ENCODE measurements around the gene LMCD1. TPM values are rescaled to one million over a fixed set of nuclear protein-coding genes. Genes with fewer than 3 reads are reported as not detected.

The LMCD1 gene
- total and polyA plus RNA-seq, 2 donors (not counting 1 experiment from before 2014, with no cell fraction given): 1.4 to 4.9 TPM

DNA sequence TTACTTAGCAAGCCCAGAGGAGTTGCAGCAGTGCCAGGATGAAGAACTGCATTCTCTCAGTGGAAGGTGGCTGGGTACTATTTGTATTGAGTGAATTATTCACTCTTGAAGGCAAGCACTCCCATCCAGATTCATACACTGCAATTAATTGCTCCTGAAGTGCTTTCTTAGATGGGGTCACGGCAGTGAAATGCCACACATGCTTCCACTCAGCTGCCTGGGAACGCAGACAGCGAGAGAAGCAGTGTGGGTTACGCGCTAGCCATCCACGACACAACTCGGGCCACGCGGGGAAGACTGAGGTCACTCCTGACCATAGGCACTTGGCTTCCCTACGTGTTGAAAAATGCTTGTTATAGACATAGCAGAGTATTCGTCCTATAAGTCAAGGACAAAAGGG, 30.8 kb upstream of the LMCD1 start:
- 97% methylated on average over 10 of the region's 11 CpGs for WGBS (ENCODE audit: insufficient coverage)
- Histone ChIP-seq H3K9me3 (ENCODE audit: control extremely low read depth in 1 of 3, control insufficient read depth in 2 of 3, insufficient read depth in 1 of 3, low read length in 2 of 3) (no peaks in the 10 kb centered on the region), H3K4me1 (ENCODE audit: control insufficient read depth in 2 of 2, insufficient read depth in 2 of 2, low read length in 2 of 2) (no peaks in the 10 kb centered on the region), H3K27me3 (replicated peaks in 1 of 4; ENCODE audit: control extremely low read depth in 1 of 4, control insufficient read depth in 3 of 4, insufficient read depth in 4 of 4, low read length in 3 of 4) (peaks cover 0 to 4% (median 0%) of the 10 kb centered on the region in 4 experiments), H3K36me3 (replicated peaks in 1 of 2; ENCODE audit: control extremely low read depth in 1 of 2, control insufficient read depth in 1 of 2, extremely low read depth in 1 of 2, insufficient read depth in 2 of 2, low read length in 1 of 2) (no peaks in the 10 kb centered on the region), H3K4me3 (ENCODE audit: control extremely low read depth in 1 of 5, extremely low read depth in 1 of 5, insufficient read depth in 1 of 5, low read depth in 2 of 5, low read length in 4 of 5) (no peak overlapping the region), H4K20me1 (ENCODE audit: control insufficient read depth, insufficient read depth, low read length, poor library complexity, severe bottlenecking) (no peaks in the 10 kb centered on the region), H3K4me2 (replicated peaks; ENCODE audit: low read depth, low read length, poor library complexity, severe bottlenecking) (no peak overlapping the region), H3K79me2 (ENCODE audit: control insufficient read depth, insufficient read depth, low read length) (no peaks in the 10 kb centered on the region), H2AFZ (ENCODE audit: insufficient read depth, low read depth, low read length, poor library complexity, severe bottlenecking) (no peak overlapping the region), H3K9ac (ENCODE audit: low read length) (no peak overlapping the region), H3K27ac (ENCODE audit: low read length in 2 of 2) (no peak overlapping the region)
- no peak for ATAC-seq (ENCODE audit: low read depth)
- Mint-ChIP-seq H3K4me1 (no peaks in the 10 kb centered on the region), H3K4me3 (no peak overlapping the region), H3K27me3 (no peaks in the 10 kb centered on the region), H3K27ac (no peak overlapping the region), H3K9me3 (ENCODE audit: insufficient read depth) (no peaks in the 10 kb centered on the region)
- ChIA-PET CTCF (no interaction called here), POLR2A (no interaction called here)
- intact Hi-C loops (cut with micrococcal nuclease): no loop called here
- no peak for TF ChIP-seq CTCF (IDR thresholded peaks at IDR 0.05)
- no peak for TF ChIP-seq EZH2 (IDR thresholded peaks at IDR 0.05; ENCODE audit: borderline replicate concordance, insufficient read depth, low read depth, low read length, poor library complexity, severe bottlenecking)
- no peak for DNase-seq

GRCh38 chr3:8472549-8472948, 29.1 kb upstream of the LMCD1 start:
- POLR2A ChIA-PET: no interaction called here
- Histone ChIP-seq H3K27ac (ENCODE audit: low read length in 2 of 2) (no peak overlapping the region), H3K4me2 (replicated peaks; ENCODE audit: low read depth, low read length, poor library complexity, severe bottlenecking) (no peak overlapping the region), H2AFZ (ENCODE audit: insufficient read depth, low read depth, low read length, poor library complexity, severe bottlenecking) (no peak overlapping the region), H3K27me3 (replicated peaks in 1 of 4; ENCODE audit: control extremely low read depth in 1 of 4, control insufficient read depth in 3 of 4, insufficient read depth in 4 of 4, low read length in 3 of 4) (peaks cover 0 to 4% (median 0%) of the 10 kb centered on the region in 4 experiments), H3K9ac (ENCODE audit: low read length) (no peak overlapping the region), H3K4me1 (ENCODE audit: control insufficient read depth in 2 of 2, insufficient read depth in 2 of 2, low read length in 2 of 2) (no peaks in the 10 kb centered on the region), H3K36me3 (replicated peaks in 1 of 2; ENCODE audit: control extremely low read depth in 1 of 2, control insufficient read depth in 1 of 2, extremely low read depth in 1 of 2, insufficient read depth in 2 of 2, low read length in 1 of 2) (no peaks in the 10 kb centered on the region), H3K4me3 (ENCODE audit: control extremely low read depth in 1 of 5, extremely low read depth in 1 of 5, insufficient read depth in 1 of 5, low read depth in 2 of 5, low read length in 4 of 5) (no peak overlapping the region), H3K79me2 (ENCODE audit: control insufficient read depth, insufficient read depth, low read length) (no peaks in the 10 kb centered on the region), H4K20me1 (ENCODE audit: control insufficient read depth, insufficient read depth, low read length, poor library complexity, severe bottlenecking) (no peaks in the 10 kb centered on the region), H3K9me3 (ENCODE audit: control extremely low read depth in 1 of 3, control insufficient read depth in 2 of 3, insufficient read depth in 1 of 3, low read length in 2 of 3) (no peaks in the 10 kb centered on the region)
- intact Hi-C loops (cut with micrococcal nuclease): no loop called here
- H3K9me3 Mint-ChIP-seq (ENCODE audit: insufficient read depth): no peaks in the 10 kb centered on the region
- H3K27ac Mint-ChIP-seq: no peak overlapping the region
- CTCF ChIA-PET: no interaction called here
- ATAC-seq (ENCODE audit: low read depth) (no peak), DNase-seq (no peak)
- TF ChIP-seq CTCF (IDR thresholded peaks at IDR 0.05): no peak
- no peak for TF ChIP-seq EZH2 (IDR thresholded peaks at IDR 0.05; ENCODE audit: borderline replicate concordance, insufficient read depth, low read depth, low read length, poor library complexity, severe bottlenecking)
- no peaks in the 10 kb centered on the region for H3K4me1 Mint-ChIP-seq
- no peaks in the 10 kb centered on the region for H3K27me3 Mint-ChIP-seq
- 94% methylated on average over 2 of the region's 2 CpGs for WGBS (ENCODE audit: insufficient coverage)
- no peak overlapping the region for H3K4me3 Mint-ChIP-seq
